HepG2 (cell line): ENCODE results near the gene GDAP2. TPM values are rescaled to one million over a fixed set of nuclear protein-coding genes. Genes with fewer than 3 reads are reported as not detected.
A peak's percentile ranks its signal among the peaks of the same experiment; 100 is the strongest.

Experiments used
- CTCF ChIP-seq: sonication (generic); formaldehyde crosslinking; IDR thresholded peaks from 2 replicates; pipeline ENCODE4 v1.5.0; 2020; ENCODE audit warnings: mild to moderate bottlenecking, missing genetic modification reagents, moderate library complexity
- HNRNPLL ChIP-seq: fragments of 200-400 bp; formaldehyde crosslinking; IDR thresholded peaks from 2 replicates; pipeline ENCODE4 v1.6.1; 2017; ENCODE audit warnings: mild to moderate bottlenecking, low read depth, low read length; ENCODE audit not compliant: poor library complexity, severe bottlenecking
- KDM6A ChIP-seq: IDR thresholded peaks from 2 replicates; pipeline ENCODE4 v1.6.1; 2016; ENCODE audit warnings: low read depth
- MAZ ChIP-seq, 2 experiments: sonication (generic) in 1 of 2; formaldehyde crosslinking in 1 of 2; IDR thresholded peaks; 2 replicates each; pipeline versions ENCODE4 v1.5.0 to v1.6.1; 2012 to 2020; ENCODE audit warnings: low read depth in 2 of 2, mild to moderate bottlenecking in 2 of 2, borderline replicate concordance in 1 of 2, improper control_type of control experiment in 1 of 2, low read length in 1 of 2, missing genetic modification reagents in 1 of 2, moderate library complexity in 1 of 2
- MEF2D ChIP-seq: sonication (generic); formaldehyde crosslinking; IDR thresholded peaks from 2 replicates; pipeline ENCODE4 v1.5.1; 2020; ENCODE audit warnings: mild to moderate bottlenecking, missing genetic modification reagents
- MTA3 ChIP-seq: sonication (generic); formaldehyde crosslinking; IDR thresholded peaks from 2 replicates; pipeline ENCODE4 v1.4.0; 2020; ENCODE audit warnings: missing genetic modification reagents
- SNRNP70 ChIP-seq: fragments of 200-400 bp; formaldehyde crosslinking; IDR thresholded peaks from 2 replicates; pipeline ENCODE4 v1.6.1; 2017; ENCODE audit warnings: mild to moderate bottlenecking, low read depth, low read length, moderate library complexity
- SOX6 ChIP-seq, 2 experiments: fragments of 450-650 bp in 1 of 2; sonication (generic) in 1 of 2; formaldehyde crosslinking in 1 of 2; IDR thresholded peaks; 2 replicates each; pipeline versions ENCODE4 v1.4.0 to v1.6.1; 2017 to 2020; ENCODE audit warnings: antibody characterized with exemption in 1 of 2, mild to moderate bottlenecking in 1 of 2, missing genetic modification reagents in 1 of 2
- SRSF9 ChIP-seq: fragments of 200-400 bp; formaldehyde crosslinking; IDR thresholded peaks from 2 replicates; pipeline ENCODE4 v1.6.1; 2018; ENCODE audit warnings: borderline replicate concordance, mild to moderate bottlenecking, low read depth, low read length; ENCODE audit not compliant: insufficient read depth, poor library complexity, severe bottlenecking
- TIGD3 ChIP-seq: sonication (generic); formaldehyde crosslinking; IDR thresholded peaks from 2 replicates; pipeline ENCODE4 v1.5.1; 2020; ENCODE audit warnings: mild to moderate bottlenecking, missing genetic modification reagents, borderline replicate concordance
- ZNF207 ChIP-seq: fragments of 450-650 bp; IDR thresholded peaks from 2 replicates; pipeline ENCODE4 v1.6.1; 2016; ENCODE audit warnings: antibody characterized with exemption, borderline replicate concordance
- ZNF333 ChIP-seq: sonication (generic); formaldehyde crosslinking; IDR thresholded peaks from 2 replicates; pipeline ENCODE4 v1.4.0; 2020; ENCODE audit warnings: mild to moderate bottlenecking, missing genetic modification reagents, borderline replicate concordance
- ZNF33A ChIP-seq: sonication (generic); formaldehyde crosslinking; IDR thresholded peaks from 2 replicates; pipeline ENCODE4 v1.5.1; 2020; ENCODE audit warnings: missing genetic modification reagents, mild to moderate bottlenecking, moderate library complexity, borderline replicate concordance
- ZNF431 ChIP-seq: sonication (generic); formaldehyde crosslinking; IDR thresholded peaks from 2 replicates; pipeline ENCODE4 v1.9.0; 2022; ENCODE audit warnings: missing genetic modification reagents, low read depth, mild to moderate bottlenecking, borderline replicate concordance
- ZNF563 ChIP-seq: sonication (generic); formaldehyde crosslinking; IDR thresholded peaks from 2 replicates; pipeline ENCODE4 v1.8.0; 2022; ENCODE audit warnings: mild to moderate bottlenecking, moderate library complexity, missing genetic modification reagents
- ZNF652 ChIP-seq: IDR thresholded peaks from 2 replicates; pipeline ENCODE4 v1.6.1; 2016; ENCODE audit warnings: low read depth, borderline replicate concordance
- ZNF816 ChIP-seq: sonication (generic); formaldehyde crosslinking; IDR thresholded peaks from 2 replicates; pipeline ENCODE4 v1.8.0; 2022; ENCODE audit warnings: missing genetic modification reagents, mild to moderate bottlenecking, borderline replicate concordance
- ZNF841 ChIP-seq: sonication (generic); formaldehyde crosslinking; IDR thresholded peaks from 2 replicates; pipeline ENCODE4 v1.8.1; 2023; ENCODE audit warnings: missing genetic modification reagents, borderline replicate concordance
- ZNF878 ChIP-seq: sonication (generic); formaldehyde crosslinking; IDR thresholded peaks from 2 replicates; pipeline ENCODE4 v1.8.1; 2023; ENCODE audit warnings: mild to moderate bottlenecking, missing genetic modification reagents, moderate library complexity
- polyA plus RNA-seq, 8 experiments: library from polyadenylated mRNA; depleted of rRNA in 3 of 8; stranded (reverse) in 7 of 8; unstranded in 1 of 8; fragments of >200 nt; fragmentation: Illumina TruSeq in 4 of 8; extraction: Trizol in 4 of 8; gene quantifications; 2 replicates each; pipeline versions ENCODE4 v1.2.1 to v1.2.3, GENCODE V29; 2011 to 2016; ENCODE audit warnings: low read depth in 4 of 8, missing spikeins in 1 of 8, mixed read lengths in 1 of 8; ENCODE audit not compliant: insufficient read depth in 1 of 8
- total RNA-seq, 5 experiments: library from RNA; depleted of rRNA; stranded (reverse); fragments of >200 nt; fragmentation: Illumina TruSeq; extraction: Trizol; gene quantifications; 2 replicates each; pipeline ENCODE4 v1.2.3, GENCODE V29; 2016; ENCODE audit warnings: low read depth in 1 of 5
- TF ChIP-seq, protein P1 (sequence below): sonication (generic); formaldehyde crosslinking; IDR thresholded peaks from 2 replicates; pipeline ENCODE4 v1.4.0; 2020; ENCODE audit warnings: mild to moderate bottlenecking, low read depth, missing genetic modification reagents
- TF ChIP-seq, protein P2 (sequence below): sonication (generic); formaldehyde crosslinking; conservative IDR thresholded peaks from 2 replicates; pipeline ENCODE4 v1.5.0; 2020; ENCODE audit warnings: missing genetic modification reagents

GDAP2 gene
- total and polyA plus RNA-seq, 2 of the 13 experiments (the other 11 are each of a cell fraction or from before 2014, with no cell fraction given): 11.4 to 23.2 TPM

DNA sequence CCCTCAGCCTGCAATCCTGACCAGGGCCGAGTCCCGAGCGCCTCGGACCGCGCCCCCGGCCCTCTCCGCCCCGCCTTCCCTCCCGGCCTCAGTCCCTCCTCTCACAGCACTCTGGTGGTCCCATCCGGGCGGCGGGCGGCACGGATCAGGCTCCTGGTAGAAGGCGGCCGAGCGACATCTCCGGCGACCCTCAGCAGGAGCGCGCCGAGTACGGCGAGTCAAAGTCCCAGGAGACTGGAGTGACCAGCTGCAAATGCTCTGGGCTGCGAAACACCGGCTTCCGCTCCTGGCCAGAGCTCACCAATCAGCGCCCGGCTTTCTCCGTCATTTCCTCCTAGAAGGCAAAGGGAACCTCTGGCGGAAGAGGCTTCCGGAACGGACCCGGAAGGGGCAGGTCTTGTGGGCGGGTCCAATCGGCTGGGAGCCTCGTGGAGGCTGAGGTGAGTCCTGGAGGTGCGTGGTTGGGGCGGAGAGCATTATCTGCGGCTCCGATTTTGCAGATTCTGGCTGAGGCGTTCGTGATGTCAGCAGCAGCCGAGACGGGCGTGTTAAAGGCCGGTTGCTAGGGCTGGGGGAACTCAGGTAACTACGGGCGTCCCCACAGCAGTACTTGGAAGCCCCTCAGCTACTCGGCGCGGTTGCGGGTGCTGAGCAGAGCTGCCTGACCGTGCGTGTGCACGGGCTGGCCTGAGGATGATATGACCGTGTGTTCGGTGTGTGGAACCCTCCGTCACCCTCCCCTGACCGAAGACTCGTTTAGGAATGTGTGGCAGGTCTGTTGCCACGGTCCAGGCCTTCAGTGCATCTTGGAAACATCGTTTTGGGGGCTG lies at the start of gene GDAP2, which contains the start of gene WDR3 (continued):
- TF ChIP-seq ZNF431 (CRISPR knock-in tag) (no peak), ZNF816 (CRISPR knock-in tag) (no peak), ZNF33A (0 out of 2 replicates have a peak, but pooled peaks have one; percentile 45), HNRNPLL (peak; percentile 53), ZNF563 (CRISPR knock-in tag) (peak; percentile 78), SRSF9 (no peak), MAZ (IDR thresholded peaks at IDR 0.05; ENCODE audit: borderline replicate concordance, low read depth, low read length) (no peak; the same call in 1 of the 2 replicates), MAZ (CRISPR knock-in tag; IDR thresholded peaks at IDR 0.05; ENCODE audit: low read depth) (no peak), KDM6A (no peak), SNRNP70 (no peak), SOX6 (IDR thresholded peaks at IDR 0.05) (no peak), SOX6 (CRISPR knock-in tag; IDR thresholded peaks at IDR 0.05) (no peak), ZNF878 (no peak), TIGD3 (CRISPR knock-in tag) (no peak), CTCF (CRISPR knock-in tag) (no peak), MTA3 (CRISPR knock-in tag) (no peak), ZNF652 (CRISPR knock-in tag) (no peak), ZNF333 (CRISPR knock-in tag) (no peak), MEF2D (CRISPR knock-in tag) (no peak), ZNF207 (no peak), ZNF841 (CRISPR knock-in tag) (no peak)
- TF ChIP-seq, protein P1, sequence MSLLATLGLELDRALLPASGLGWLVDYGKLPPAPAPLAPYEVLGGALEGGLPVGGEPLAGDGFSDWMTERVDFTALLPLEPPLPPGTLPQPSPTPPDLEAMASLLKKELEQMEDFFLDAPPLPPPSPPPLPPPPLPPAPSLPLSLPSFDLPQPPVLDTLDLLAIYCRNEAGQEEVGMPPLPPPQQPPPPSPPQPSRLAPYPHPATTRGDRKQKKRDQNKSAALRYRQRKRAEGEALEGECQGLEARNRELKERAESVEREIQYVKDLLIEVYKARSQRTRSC (CRISPR knock-in tag): no peak
- TF ChIP-seq, protein P2, sequence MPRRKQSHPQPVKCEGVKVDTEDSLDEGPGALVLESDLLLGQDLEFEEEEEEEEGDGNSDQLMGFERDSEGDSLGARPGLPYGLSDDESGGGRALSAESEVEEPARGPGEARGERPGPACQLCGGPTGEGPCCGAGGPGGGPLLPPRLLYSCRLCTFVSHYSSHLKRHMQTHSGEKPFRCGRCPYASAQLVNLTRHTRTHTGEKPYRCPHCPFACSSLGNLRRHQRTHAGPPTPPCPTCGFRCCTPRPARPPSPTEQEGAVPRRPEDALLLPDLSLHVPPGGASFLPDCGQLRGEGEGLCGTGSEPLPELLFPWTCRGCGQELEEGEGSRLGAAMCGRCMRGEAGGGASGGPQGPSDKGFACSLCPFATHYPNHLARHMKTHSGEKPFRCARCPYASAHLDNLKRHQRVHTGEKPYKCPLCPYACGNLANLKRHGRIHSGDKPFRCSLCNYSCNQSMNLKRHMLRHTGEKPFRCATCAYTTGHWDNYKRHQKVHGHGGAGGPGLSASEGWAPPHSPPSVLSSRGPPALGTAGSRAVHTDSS (CRISPR knock-in tag): 0 out of 2 replicates have a peak, but pooled peaks have one; percentile 24
